GM18868 (cell line): ENCODE measurements around the gene PARVB.

Experiments used
- ATAC-seq: cut with Tn5 transposase; IDR thresholded peaks from one replicate; pipeline ENCODE4 v1.9.1; 2021; ENCODE audit warnings: mild to moderate bottlenecking, moderate library complexity; ENCODE audit not compliant: unreplicated experiment

Gene PARVB

DNA sequence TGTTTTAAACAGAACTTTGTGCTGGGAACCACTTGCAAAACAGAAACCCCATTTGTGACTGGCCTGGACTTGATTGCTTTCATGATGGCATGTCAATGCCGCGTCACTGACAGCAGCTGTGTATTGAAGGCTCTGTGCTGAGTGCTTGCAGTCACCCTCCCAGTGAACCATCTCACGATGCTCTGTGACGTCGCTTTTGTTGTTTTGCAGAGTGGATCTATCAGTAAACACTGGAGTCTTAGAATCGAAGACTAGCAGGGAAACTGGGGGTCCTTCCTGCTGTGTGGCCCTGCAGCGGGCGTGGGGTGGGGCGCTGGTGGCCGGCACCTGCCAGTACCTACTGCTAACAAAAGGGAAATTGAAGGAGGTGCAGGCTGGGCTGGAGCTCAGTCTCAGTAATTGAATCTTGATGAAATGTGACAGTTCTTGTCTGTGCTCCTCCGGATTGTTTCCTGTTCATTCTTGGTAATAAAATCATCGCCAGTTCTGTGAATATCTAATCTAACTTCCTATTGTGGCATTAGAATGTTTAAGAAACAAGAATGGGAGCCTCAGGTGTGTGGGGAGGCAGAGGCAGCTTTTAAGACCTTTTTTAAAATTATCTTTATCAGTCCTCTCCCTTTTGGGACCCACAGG is 106.1 kb downstream of the PARVB start:
- no peak for ATAC-seq

- ATAC-seq = no peak
These were observed 107.3 kb downstream of the PARVB start for GRCh38 chr22:44131412-44131811.

GRCh38 chr22:44131989-44132685 is 108.0 kb downstream of the PARVB start:
- no peak for ATAC-seq

DNA sequence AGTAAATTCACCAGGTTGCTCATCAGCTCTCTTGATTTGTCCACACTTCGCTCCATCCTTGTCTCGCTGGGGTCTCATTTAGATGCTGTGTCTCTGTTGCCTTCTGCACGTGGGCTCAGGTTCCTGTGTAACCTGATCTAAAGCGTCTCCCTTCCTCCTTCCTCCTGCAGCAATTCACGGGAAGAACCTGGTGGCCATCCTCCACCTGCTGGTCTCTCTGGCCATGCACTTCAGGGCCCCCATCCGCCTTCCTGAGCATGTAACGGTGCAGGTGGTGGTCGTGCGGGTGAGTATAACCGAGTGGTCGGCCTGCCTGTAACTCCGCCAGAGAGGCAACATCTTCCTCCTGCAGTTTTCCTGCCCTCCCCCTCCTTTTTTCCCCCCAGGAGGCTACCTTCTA is 108.6 kb downstream of the PARVB start:
- ATAC-seq = no peak

GRCh38 chr22:44133161-44133560 is 109.1 kb downstream of the PARVB start:
- ATAC-seq = no peak

DNA sequence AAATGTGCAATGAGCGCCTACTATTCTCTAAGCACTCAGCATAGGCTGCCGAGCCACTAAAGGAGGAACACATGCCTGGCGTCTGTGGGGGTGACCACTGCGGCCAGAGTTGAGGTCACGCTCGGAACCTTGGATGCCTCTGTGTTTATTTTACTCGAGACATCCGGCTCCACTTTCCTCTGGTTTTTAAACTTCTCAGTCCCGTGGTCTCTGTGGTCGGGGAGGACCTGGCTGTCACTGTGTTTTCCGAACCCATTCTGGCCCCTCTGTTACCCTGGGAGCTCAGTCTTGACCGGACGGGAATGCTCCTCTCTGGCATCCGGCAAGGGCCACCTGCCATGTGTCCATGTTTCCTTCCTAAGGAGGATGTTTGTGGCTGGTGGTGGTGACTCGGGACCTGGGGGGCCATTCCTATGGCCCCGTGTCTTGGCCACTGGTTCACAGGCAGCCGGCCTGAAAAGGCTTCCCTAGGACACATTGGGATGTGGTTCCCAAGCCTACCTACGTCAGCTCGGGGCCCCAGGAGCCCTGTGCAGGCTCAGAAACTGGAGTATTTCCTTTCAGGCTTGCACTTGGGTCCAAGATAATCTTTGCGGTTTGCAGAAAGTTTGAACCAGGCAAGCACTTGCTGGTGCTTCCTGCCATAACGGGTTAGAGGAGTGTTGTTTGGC is 109.9 kb downstream of the PARVB start:
- ATAC-seq = no peak

DNA sequence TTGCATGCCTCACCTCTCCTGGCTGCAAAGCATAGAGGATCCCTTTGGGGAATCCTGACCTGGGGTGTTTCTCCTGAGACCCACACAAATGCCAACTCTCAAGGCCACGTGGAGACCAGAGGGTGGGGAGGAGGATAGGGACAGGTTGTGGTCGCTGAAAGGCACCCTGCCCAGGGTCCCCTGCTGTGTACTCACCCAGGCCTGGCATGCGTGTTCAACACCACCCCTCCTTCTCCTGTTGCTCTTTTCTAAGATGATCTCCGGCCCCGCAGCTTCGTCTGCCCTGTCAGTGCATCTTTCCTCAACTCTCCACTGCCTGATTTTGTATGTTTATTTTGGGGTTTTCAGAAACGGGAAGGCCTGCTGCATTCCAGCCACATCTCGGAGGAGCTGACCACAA is 112.0 kb downstream of the PARVB start:
- ATAC-seq = no peak

GRCh38 chr22:44136786-44137185 is 112.7 kb downstream of the PARVB start:
- ATAC-seq = no peak

- ATAC-seq = no peak
These were observed 113.3 kb downstream of the PARVB start for GRCh38 chr22:44137415-44137814.

DNA sequence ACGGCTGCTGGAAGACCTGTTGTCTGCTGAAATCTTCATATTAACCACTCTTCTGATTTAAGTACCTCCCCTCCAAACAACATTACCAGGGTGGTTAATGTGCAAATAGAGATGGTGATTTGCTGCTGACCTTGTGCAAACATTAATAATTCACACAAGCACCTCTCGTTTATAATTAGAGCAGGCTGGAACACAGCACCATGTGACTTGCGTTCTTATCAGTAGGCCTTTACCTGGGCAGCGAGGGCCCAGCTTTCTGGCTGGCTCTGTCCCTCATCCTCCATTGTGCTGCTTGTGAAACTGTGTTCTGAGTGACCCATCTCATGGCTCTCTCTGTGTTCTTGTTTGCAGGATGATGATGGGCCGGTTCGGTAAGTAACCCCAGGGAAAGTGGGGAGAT is 115.7 kb downstream of the PARVB start:
- ATAC-seq = no peak

- no peak for ATAC-seq
These were observed 118.5 kb downstream of the PARVB start for GRCh38 chr22:44142421-44143104.

GRCh38 chr22:44143105-44143474 is 119.0 kb downstream of the PARVB start:
- ATAC-seq = no peak

- no peak for ATAC-seq
These were observed 119.5 kb downstream of the PARVB start for GRCh38 chr22:44143579-44143978.

GRCh38 chr22:44144046-44144569 is 120.0 kb downstream of the PARVB start:
- ATAC-seq = no peak

- ATAC-seq = no peak
These were observed 121.4 kb downstream of the PARVB start for GRCh38 chr22:44145544-44145943.

GRCh38 chr22:44146088-44146861 is 122.2 kb downstream of the PARVB start:
- ATAC-seq = no peak

- no peak for ATAC-seq
These were observed 123.0 kb downstream of the PARVB start for GRCh38 chr22:44147008-44147645.

GRCh38 chr22:44147821-44148574 is 123.9 kb downstream of the PARVB start:
- no peak for ATAC-seq

- ATAC-seq = no peak
These were observed 127.6 kb downstream of the PARVB start for GRCh38 chr22:44151676-44152075.
